Left lung (tissue), 10 donors: ENCODE measurements around the gene DRD2. TPM values are rescaled to one million over a fixed set of nuclear protein-coding genes. Genes with fewer than 3 reads are reported as not detected.

ENCODE experiments used
- ATAC-seq: fragments of 200-7000 bp; cut with Tn5 transposase; one replicate; pipeline ENCODE4 v1.9.1; 2020; ENCODE audit warnings: moderate library complexity
- DNase-seq, 4 donors: peaks; one replicate each; pipeline ENCODE4 v3.0.0-alpha.2; 2013 to 2020
- H3K27ac ChIP-seq, 2 donors: fragments of 200-600 bp; sonication (generic) in 1 of 2; one replicate each; pipeline versions ENCODE4 v1.5.0 to v1.8.0; 2020 to 2021
- H3K27me3 ChIP-seq, 2 donors: fragments of 200-600 bp; sonication (generic) in 1 of 2; one replicate each; pipeline versions ENCODE4 v1.5.0 to v1.8.0; 2020 to 2021
- H3K36me3 ChIP-seq, 2 donors: fragments of 200-600 bp; sonication (generic) in 1 of 2; one replicate each; pipeline versions ENCODE4 v1.5.0 to v1.8.0; 2020 to 2021
- H3K4me1 ChIP-seq, 2 donors: fragments of 200-600 bp; one replicate each; pipeline ENCODE4 v1.8.0; 2021
- H3K4me3 ChIP-seq, 2 donors: fragments of 200-600 bp; sonication (generic) in 1 of 2; one replicate each; pipeline versions ENCODE4 v1.5.0 to v1.8.0; 2020 to 2021; ENCODE audit warnings: mild to moderate bottlenecking in 1 of 2
- H3K9me3 ChIP-seq, 2 donors: fragments of 200-600 bp; sonication (generic) in 1 of 2; one replicate each; pipeline versions ENCODE4 v1.5.0 to v1.8.0; 2020 to 2021
- intact Hi-C, 2 donors: fragments of 100-400 bp; cut with DNase I; formaldehyde crosslinking; loops; one replicate each; pipeline versions ENCODE4 v1.11.2 to v1.14.2; 2022
- polyA plus RNA-seq, 6 donors: library from polyadenylated mRNA; unstranded; fragments of 120-200 nt; gene quantifications; one replicate each; pipeline ENCODE4 v1.2.1, GENCODE V29; 2013; ENCODE audit not compliant: insufficient read length in 6 of 6
- total RNA-seq, 2 donors: library from RNA; stranded (reverse); fragmentation: NEBNext Ultra II Directional; extraction: Animal tissue kit (Norgen Biotek cat#: 25700); gene quantifications; one replicate each; pipeline ENCODE4 v1.2.1, GENCODE V29; 2021
- TF ChIP-seq, protein P1 (sequence below), 2 donors: fragments of 200-600 bp; sonication (generic) in 1 of 2; IDR thresholded peaks; one replicate each; pipeline versions ENCODE4 v1.5.0 to v1.8.0; 2021; ENCODE audit warnings: antibody characterized with exemption in 2 of 2
- donor health status: DM: no; HTN: yes; CAD: no.
- donor health status: DM: no; HTN: no; CAD: no.

DRD2 gene
- total and polyA plus RNA-seq, 8 donors: 0.17 to 0.43 (median 0.22) TPM; not detected in 2

DNA sequence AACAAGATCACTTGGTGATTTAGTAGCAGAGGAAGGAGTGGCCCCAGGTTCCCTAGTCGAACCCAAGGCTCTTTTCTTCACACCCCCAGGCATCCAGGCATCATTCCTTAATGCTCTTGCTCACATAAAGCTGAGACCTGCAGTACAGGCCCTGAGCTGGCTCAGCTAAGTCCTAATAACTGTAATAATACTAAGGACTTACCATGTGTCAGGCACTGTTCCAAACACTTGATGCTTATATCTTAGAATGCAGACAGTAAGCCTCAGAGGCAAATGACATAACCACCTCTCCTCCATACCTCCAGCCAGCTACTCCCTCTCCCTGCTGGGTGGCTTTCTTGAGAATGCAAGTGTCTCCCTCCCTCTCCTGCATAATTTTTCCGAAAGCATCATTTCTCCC, 54.4 kb downstream of the DRD2 start:
- intact Hi-C loops: no loop called here
- Histone ChIP-seq H3K36me3 (no peaks in the 10 kb centered on the region), H3K9me3 (no peaks in the 10 kb centered on the region), H3K4me3 (no peak overlapping the region), H3K27ac (no peak overlapping the region), H3K4me1 (no peaks in the 10 kb centered on the region), H3K27me3 (no peaks in the 10 kb centered on the region)
- TF ChIP-seq, protein P1, sequence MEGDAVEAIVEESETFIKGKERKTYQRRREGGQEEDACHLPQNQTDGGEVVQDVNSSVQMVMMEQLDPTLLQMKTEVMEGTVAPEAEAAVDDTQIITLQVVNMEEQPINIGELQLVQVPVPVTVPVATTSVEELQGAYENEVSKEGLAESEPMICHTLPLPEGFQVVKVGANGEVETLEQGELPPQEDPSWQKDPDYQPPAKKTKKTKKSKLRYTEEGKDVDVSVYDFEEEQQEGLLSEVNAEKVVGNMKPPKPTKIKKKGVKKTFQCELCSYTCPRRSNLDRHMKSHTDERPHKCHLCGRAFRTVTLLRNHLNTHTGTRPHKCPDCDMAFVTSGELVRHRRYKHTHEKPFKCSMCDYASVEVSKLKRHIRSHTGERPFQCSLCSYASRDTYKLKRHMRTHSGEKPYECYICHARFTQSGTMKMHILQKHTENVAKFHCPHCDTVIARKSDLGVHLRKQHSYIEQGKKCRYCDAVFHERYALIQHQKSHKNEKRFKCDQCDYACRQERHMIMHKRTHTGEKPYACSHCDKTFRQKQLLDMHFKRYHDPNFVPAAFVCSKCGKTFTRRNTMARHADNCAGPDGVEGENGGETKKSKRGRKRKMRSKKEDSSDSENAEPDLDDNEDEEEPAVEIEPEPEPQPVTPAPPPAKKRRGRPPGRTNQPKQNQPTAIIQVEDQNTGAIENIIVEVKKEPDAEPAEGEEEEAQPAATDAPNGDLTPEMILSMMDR (IDR thresholded peaks at IDR 0.05): no peak
- DNase-seq (no peak), ATAC-seq (no peak)

DNA sequence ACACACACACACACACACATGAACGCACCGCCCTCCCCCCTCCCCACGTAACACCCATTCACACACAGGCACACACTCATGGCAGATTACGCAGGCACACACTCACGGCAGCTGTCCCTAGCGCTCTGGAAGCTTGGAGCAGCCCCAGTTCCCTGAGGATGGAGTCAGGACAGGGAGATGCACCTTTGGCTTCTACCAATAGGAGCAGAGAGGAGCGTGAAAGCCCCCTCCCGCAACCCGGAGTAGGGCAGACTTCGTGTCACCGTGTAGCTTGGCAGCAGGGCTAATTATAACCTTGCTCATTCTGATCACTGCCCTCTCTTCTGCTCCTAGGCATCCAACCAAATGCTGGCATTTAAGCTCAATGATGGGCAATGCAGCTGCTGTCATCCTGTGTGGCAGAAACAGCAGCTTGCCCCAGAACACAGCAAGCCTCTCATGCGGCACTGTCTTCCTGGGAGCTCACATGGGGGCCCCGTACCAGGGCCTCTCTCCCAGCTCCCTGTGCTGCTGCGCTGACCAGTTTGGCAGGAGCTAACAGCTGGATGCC, 55.7 kb downstream of the DRD2 start:
- Histone ChIP-seq H3K36me3 (no peaks in the 10 kb centered on the region), H3K4me1 (no peaks in the 10 kb centered on the region), H3K9me3 (no peaks in the 10 kb centered on the region), H3K27me3 (no peaks in the 10 kb centered on the region), H3K27ac (no peak overlapping the region), H3K4me3 (no peak overlapping the region)
- intact Hi-C loops: no loop called here
- DNase-seq (no peak), ATAC-seq (no peak)
- TF ChIP-seq, protein P1 (IDR thresholded peaks at IDR 0.05): no peak

DNA sequence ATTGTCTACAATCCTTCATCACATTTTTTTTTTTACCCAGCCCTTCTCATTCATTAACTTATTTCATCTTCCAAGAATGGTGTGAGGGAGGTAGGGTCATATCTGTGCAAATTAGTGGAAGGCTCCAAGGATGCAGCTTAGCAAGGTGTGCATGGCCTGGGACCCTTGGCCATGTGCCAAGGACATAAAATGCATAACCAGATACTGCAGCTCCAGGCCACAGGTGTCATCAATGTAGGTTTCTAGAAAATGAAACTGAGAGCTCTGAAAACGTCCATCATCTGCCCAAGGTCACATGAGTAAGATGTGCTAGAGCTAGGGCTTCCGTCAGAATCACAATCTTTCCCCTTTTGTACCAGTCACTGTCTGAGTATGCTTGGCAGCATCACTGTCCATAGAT, 57.8 kb downstream of the DRD2 start:
- ATAC-seq: no peak
- H3K9me3 ChIP-seq: no peaks in the 10 kb centered on the region
- H3K36me3 ChIP-seq: no peaks in the 10 kb centered on the region
- intact Hi-C loops: no loop called here
- no peak overlapping the region for H3K27ac ChIP-seq
- no peaks in the 10 kb centered on the region for H3K4me1 ChIP-seq
- TF ChIP-seq, protein P1 (IDR thresholded peaks at IDR 0.05): no peak
- no peak overlapping the region for H3K4me3 ChIP-seq
- DNase-seq: no peak
- no peaks in the 10 kb centered on the region for H3K27me3 ChIP-seq

DNA sequence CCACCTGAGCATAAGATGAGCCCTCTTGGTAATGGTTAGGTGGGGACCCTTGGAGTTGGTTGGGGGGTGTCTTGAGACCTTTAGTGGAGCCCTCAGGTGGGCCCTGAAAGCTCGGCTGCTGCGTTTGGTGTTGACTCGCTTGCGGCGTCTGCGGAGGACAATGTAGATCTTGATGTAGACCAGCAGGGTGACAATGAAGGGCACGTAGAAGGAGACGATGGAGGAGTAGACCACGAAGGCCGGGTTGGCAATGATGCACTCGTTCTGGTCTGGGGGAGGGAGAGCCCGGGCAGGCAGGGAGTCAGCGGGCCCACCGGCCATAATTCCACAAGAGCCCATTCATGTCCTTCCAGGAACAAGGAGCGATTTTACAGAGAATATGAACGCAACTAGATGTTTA, 59.9 kb downstream of the DRD2 start:
- Histone ChIP-seq H3K9me3 (no peaks in the 10 kb centered on the region), H3K4me3 (no peak overlapping the region), H3K27me3 (no peaks in the 10 kb centered on the region), H3K4me1 (no peaks in the 10 kb centered on the region), H3K27ac (no peak overlapping the region), H3K36me3 (no peaks in the 10 kb centered on the region)
- intact Hi-C loops: no loop called here
- no peak for ATAC-seq
- no peak for DNase-seq
- TF ChIP-seq, protein P1 (IDR thresholded peaks at IDR 0.05): no peak

DNA sequence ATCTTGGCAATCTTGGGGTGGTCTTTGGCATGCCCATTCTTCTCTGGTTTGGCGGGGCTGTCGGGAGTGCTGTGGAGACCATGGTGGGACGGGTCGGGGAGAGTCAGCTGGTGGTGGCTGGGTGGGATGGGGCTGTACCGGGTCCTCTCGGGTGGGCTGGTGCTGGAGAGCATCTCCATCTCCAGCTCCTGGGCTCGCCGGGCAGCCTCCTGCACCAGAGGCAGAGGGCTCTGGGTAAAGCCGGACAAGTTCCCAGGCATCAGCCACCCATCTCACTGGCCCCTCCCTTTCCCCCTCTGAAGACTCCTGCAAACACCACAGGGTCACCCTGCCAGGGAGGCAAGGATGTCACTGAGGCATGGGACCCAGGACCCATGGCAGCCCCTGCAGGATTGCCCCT, 62.5 kb downstream of the DRD2 start:
- intact Hi-C loops: no loop called here
- no peak for DNase-seq

More for the DNA sequence above, 62.5 kb downstream of the DRD2 start:
- no peak for ATAC-seq
- TF ChIP-seq, protein P1 (IDR thresholded peaks at IDR 0.05): no peak
- Histone ChIP-seq H3K27ac (no peak overlapping the region), H3K9me3 (no peaks in the 10 kb centered on the region), H3K36me3 (no peaks in the 10 kb centered on the region), H3K27me3 (no peaks in the 10 kb centered on the region), H3K4me3 (no peak overlapping the region), H3K4me1 (no peaks in the 10 kb centered on the region)
